ENCODE measurements around the gene PDCD1.

DNA sequence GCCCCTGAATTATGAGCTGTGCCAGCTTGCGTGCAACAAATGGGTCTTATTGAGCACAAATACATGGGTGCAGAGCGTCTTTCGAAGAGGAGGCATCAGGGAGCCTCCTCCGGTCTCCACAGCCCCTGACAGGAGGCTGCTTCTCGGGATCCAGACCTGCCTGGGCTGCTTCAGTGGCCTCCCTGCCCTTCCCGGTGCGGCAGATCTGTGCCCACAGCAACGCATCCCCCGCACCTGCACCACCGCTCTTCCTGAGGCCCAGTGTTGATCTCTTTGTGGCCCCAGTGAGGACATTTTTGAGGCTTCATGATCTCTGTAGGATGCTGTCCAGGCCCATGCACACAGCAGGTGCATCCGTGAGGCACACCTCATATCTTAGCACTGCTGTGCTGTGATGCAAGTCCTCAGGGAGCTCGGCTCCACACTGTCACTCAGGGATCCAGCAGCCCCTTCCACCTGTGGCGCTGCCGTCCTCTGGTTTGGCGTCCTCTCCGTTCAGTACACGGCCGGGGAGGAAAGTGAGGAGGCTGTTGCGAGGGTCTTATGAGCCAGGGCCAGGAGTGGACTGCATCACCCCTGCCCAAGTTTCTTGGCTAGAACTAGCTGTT lies 28.2 kb upstream of the PDCD1 start:
- TF ChIP-seq EZH2 (IDR thresholded peaks at IDR 0.05; ENCODE audit: borderline replicate concordance, low read depth, low read length, severe bottlenecking): no peak
- TF ChIP-seq, protein P1, sequence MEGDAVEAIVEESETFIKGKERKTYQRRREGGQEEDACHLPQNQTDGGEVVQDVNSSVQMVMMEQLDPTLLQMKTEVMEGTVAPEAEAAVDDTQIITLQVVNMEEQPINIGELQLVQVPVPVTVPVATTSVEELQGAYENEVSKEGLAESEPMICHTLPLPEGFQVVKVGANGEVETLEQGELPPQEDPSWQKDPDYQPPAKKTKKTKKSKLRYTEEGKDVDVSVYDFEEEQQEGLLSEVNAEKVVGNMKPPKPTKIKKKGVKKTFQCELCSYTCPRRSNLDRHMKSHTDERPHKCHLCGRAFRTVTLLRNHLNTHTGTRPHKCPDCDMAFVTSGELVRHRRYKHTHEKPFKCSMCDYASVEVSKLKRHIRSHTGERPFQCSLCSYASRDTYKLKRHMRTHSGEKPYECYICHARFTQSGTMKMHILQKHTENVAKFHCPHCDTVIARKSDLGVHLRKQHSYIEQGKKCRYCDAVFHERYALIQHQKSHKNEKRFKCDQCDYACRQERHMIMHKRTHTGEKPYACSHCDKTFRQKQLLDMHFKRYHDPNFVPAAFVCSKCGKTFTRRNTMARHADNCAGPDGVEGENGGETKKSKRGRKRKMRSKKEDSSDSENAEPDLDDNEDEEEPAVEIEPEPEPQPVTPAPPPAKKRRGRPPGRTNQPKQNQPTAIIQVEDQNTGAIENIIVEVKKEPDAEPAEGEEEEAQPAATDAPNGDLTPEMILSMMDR (IDR thresholded peaks at IDR 0.05; ENCODE audit: borderline replicate concordance, extremely low read depth, low read length, poor library complexity, severe bottlenecking): no peak
